Prostate gland (tissue), 2 donors: ENCODE results near the gene ARPC1A. TPM values are rescaled to one million over a fixed set of nuclear protein-coding genes. Genes with fewer than 3 reads are reported as not detected.
"Not testable (repeated sequence)": the region's sequence is repeated elsewhere in the genome, so short reads cannot be mapped to it uniquely, and the experiment has no call there.

Experiments
- DNase-seq: peaks from one replicate; pipeline ENCODE4 v3.0.0-alpha.2; 2019; ENCODE audit warnings: low spot score
- H3K27ac ChIP-seq, 2 donors: fragments of 200-600 bp; sonication (generic); 2 replicates each; pipeline ENCODE4 v1.5.1; 2017 to 2019
- H3K27me3 ChIP-seq: fragments of 200-600 bp; sonication (generic); replicated peaks from 2 replicates; pipeline ENCODE4 v1.5.1; 2019; ENCODE audit not compliant: insufficient read depth
- H3K36me3 ChIP-seq, 2 donors: fragments of 200-600 bp; sonication (generic); 1 replicate in 1 of 2; 2 replicates in 1 of 2; pipeline versions ENCODE4 v1.5.1 to v1.8.1; 2017 to 2019
- H3K4me1 ChIP-seq: fragments of 200-600 bp; sonication (generic); replicated peaks from 2 replicates; pipeline ENCODE4 v1.5.1; 2019
- H3K4me3 ChIP-seq, 2 donors: fragments of 200-600 bp; sonication (generic); 2 replicates each; pipeline ENCODE4 v1.5.1; 2017 to 2019
- H3K9me3 ChIP-seq: fragments of 200-600 bp; sonication (generic); 2 replicates; pipeline ENCODE4 v1.5.1; 2017
- POLR2A ChIP-seq: fragments of 450-650 bp; IDR thresholded peaks from one replicate; pipeline ENCODE4 v1.6.1; 2016; ENCODE audit warnings: antibody characterized with exemption, mild to moderate bottlenecking
- POLR2AphosphoS5 ChIP-seq: sonication (generic); formaldehyde crosslinking; IDR thresholded peaks from one replicate; pipeline ENCODE4 v1.6.1; 2017; ENCODE audit warnings: antibody characterized with exemption
- WGBS: methylation state at CpG from one replicate; pipeline ENCODE4 v1.1.5; 2018; 5-methylcytosine and 5-hydroxymethylcytosine counted together
- intact Hi-C: fragments of 100-400 bp; cut with DNase I; formaldehyde crosslinking; loops from one replicate; pipeline ENCODE4 v1.14.2; 2022
- total RNA-seq, 2 donors: library from RNA; depleted of rRNA; stranded (reverse); fragments of >200 nt; gene quantifications; one replicate each; pipeline ENCODE4 v1.1.0, GENCODE V29; 2016
- TF ChIP-seq, protein P1 (sequence below), 4 experiments: fragments of 200-600 bp in 2 of 4; fragments of 450-650 bp in 2 of 4; sonication (generic) in 2 of 4; IDR thresholded peaks; 1 replicate in 3 of 4; 2 replicates in 1 of 4; pipeline ENCODE4 v1.5.1; 2016 to 2019; ENCODE audit warnings: antibody characterized with exemption in 4 of 4, mild to moderate bottlenecking in 2 of 4, moderate library complexity in 2 of 4

ARPC1A gene
- total RNA-seq, 2 donors from 2014 or later, result 119 to 136 TPM

DNA sequence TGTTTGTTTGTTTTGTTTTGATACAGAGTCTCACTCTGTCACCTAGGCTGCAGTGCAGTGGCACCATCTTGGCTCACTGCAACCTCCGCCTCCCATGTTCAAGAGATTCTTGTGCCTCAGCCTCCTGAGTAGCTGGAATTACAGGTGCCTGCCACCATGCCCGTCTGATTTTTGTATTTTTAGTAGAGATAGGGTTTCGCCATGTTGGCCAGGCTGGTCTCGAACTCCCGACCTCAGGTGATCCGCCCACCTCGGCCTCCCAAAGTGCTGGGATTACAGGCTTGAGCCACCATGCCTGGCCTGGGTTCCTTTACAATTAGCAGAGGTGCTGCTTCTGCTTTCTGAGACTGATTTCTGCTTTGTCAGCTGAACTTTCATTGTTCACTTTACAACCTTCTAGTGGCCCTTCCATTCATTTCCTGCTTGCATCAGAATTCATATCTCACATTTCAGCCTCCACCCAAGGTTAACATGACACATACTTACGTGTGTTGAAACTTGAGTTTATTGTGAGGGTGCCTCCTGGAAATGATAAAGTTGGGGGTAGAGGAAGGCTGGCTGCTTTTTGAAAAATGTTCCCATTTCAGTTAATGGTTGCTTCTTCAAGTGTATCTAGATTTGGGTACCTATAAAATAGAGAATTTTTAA lies 4.7 kb downstream of the ARPC1A start:
- TF ChIP-seq POLR2A, result peak; percentile 30
- H3K27ac ChIP-seq, H3K36me3 ChIP-seq, H3K9me3 ChIP-seq, H3K27me3 ChIP-seq, H3K4me3 ChIP-seq, DNase-seq, intact Hi-C loops, H3K4me1 ChIP-seq: not testable (repeated sequence)
- 67% methylated on average over 8 of the region's 8 CpGs for WGBS

DNA sequence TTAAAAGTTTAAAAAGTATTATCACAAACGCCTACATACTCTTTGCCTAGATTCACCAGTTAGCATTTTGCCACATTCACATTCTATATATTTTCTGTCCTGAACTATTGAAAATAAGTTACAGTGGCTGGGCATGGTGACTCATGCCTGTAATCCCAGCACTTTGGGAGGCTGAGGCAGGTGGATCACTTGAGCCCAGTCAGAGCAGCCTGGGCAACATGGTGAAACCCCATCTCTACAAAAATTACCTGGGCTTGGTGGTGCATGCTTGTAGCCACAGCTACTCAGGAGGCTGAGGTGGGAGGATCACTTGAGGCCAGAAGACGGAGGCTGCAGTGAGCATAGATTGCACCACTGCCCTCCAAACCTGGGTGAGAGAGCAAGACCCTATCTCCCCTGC lies 5.3 kb downstream of the ARPC1A start:
- Histone ChIP-seq H3K4me1 (peaks cover 7% of the 10 kb centered on the region), H3K9me3 (no peaks in the 10 kb centered on the region), H3K27ac (no peak overlapping the region), H3K4me3 (no peak overlapping the region), H3K36me3 (no peaks in the 10 kb centered on the region), H3K27me3 (no peaks in the 10 kb centered on the region)
- intact Hi-C loops, result no loop called here
- no peak for DNase-seq
- WGBS, result 88% methylated on average over 2 of the region's 2 CpGs
- TF ChIP-seq, protein P1, sequence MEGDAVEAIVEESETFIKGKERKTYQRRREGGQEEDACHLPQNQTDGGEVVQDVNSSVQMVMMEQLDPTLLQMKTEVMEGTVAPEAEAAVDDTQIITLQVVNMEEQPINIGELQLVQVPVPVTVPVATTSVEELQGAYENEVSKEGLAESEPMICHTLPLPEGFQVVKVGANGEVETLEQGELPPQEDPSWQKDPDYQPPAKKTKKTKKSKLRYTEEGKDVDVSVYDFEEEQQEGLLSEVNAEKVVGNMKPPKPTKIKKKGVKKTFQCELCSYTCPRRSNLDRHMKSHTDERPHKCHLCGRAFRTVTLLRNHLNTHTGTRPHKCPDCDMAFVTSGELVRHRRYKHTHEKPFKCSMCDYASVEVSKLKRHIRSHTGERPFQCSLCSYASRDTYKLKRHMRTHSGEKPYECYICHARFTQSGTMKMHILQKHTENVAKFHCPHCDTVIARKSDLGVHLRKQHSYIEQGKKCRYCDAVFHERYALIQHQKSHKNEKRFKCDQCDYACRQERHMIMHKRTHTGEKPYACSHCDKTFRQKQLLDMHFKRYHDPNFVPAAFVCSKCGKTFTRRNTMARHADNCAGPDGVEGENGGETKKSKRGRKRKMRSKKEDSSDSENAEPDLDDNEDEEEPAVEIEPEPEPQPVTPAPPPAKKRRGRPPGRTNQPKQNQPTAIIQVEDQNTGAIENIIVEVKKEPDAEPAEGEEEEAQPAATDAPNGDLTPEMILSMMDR (IDR thresholded peaks at IDR 0.05), result no peak
- TF ChIP-seq POLR2AphosphoS5 (no peak), POLR2A (no peak)

DNA sequence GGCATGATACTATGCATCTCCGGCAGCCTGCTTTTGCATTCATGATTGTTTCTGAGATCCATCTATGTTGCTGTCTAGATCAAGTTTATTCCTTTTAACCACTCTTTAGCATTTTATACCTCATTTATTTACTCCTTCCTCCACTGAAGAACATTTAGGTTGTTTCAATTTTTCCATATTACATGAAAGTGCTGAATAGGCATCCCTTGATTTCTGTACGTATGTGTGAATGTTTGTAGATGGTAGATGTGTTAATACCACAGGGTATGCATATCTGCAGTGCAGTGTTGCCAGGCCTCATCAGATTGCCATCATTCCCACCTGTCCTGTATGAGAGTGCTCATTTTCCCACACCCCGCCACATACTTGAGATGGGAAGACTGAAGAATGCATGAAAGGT lies 13.9 kb downstream of the ARPC1A start:
- Histone ChIP-seq H3K4me3 (no peak overlapping the region), H3K36me3 (no peaks in the 10 kb centered on the region), H3K27ac (no peak overlapping the region), H3K4me1 (no peaks in the 10 kb centered on the region), H3K27me3 (no peaks in the 10 kb centered on the region), H3K9me3 (no peaks in the 10 kb centered on the region)
- intact Hi-C loops, result no loop called here
- no peak for DNase-seq
- WGBS, result 98% methylated on average over 3 of the region's 3 CpGs
- TF ChIP-seq POLR2A, result no peak
- TF ChIP-seq, protein P1 (IDR thresholded peaks at IDR 0.05), result no peak
- TF ChIP-seq POLR2AphosphoS5, result no peak

GRCh38 chr7:99340659-99341058 lies 15.0 kb downstream of the ARPC1A start:
- Histone ChIP-seq H3K9me3 (no peaks in the 10 kb centered on the region), H3K27me3 (no peaks in the 10 kb centered on the region), H3K4me3 (no peak overlapping the region), H3K36me3 (no peaks in the 10 kb centered on the region), H3K27ac (no peak overlapping the region), H3K4me1 (no peaks in the 10 kb centered on the region)
- intact Hi-C loops, result no loop called here
- DNase-seq, result no peak
- TF ChIP-seq, protein P1 (IDR thresholded peaks at IDR 0.05), result no peak
- TF ChIP-seq POLR2A (no peak), POLR2AphosphoS5 (no peak)
- 94% methylated on average over 3 of the region's 3 CpGs for WGBS

DNA sequence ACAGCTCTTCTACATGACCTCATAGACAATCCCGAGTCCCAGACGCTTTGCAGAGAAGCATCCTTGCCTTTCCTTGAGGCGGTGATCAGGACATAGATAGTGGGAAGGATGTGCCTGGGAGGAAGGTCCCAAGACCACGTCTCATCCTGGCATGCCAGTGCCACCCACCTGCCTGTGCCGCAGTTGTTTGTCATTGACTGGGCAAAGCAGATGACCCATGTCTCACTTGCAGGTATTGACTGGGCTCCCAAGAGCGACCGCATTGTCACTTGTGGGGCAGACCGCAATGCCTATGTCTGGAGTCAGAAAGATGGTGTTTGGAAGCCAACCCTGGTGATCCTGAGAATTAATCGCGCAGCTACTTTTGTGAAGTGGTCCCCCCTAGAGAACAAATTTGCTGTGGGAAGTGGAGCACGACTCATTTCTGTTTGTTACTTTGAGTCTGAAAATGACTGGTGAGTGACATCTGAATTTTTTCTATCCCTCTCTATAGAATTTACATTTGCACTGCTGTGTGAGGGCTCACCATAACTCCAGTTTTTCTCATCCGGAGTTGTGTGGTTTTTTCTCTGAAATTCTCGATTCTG lies 18.5 kb downstream of the ARPC1A start:
- whole genome bisulfite sequencing, result 92% methylated on average over 13 of the region's 13 CpGs
- no peak for TF ChIP-seq POLR2AphosphoS5
- TF ChIP-seq, protein P1 (IDR thresholded peaks at IDR 0.05), result no peak
- no peak for TF ChIP-seq POLR2A
- Histone ChIP-seq H3K9me3 (no peaks in the 10 kb centered on the region), H3K27ac (no peak overlapping the region), H3K4me1 (no peaks in the 10 kb centered on the region), H3K27me3 (no peaks in the 10 kb centered on the region), H3K36me3 (peaks cover 0 to 2% of the 10 kb centered on the region in 2 donors), H3K4me3 (no peak overlapping the region)
- intact Hi-C loops, result no loop called here
- no peak for DNase-seq

DNA sequence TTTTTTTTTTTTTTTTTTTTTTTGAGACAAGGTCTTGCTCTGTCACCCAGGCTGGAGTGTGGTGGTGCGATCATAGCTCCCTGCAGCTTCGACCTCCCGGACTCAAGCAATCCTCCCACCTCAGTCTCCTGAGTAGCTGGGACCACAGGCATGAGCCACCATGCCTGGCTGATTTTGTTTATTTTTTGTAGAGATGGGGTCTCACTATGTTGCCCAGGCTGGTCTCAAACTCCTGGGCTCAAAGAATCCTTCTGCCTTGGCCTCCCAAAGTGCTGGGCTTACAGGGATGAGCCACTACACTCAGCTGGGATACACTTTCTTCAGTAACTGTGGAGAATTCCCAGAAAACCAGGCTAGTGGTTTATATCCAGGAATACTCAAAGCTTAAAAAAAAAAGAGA lies 24.9 kb downstream of the ARPC1A start:
- H3K4me3 ChIP-seq, H3K9me3 ChIP-seq, H3K4me1 ChIP-seq, intact Hi-C loops, H3K27ac ChIP-seq, H3K36me3 ChIP-seq, H3K27me3 ChIP-seq, DNase-seq: not testable (repeated sequence)
- WGBS, result 98% methylated on average over 3 of the region's 3 CpGs
